ENCODE data around the gene DHRSX. TPM values are rescaled to one million over a fixed set of nuclear protein-coding genes. Genes with fewer than 3 reads are reported as not detected.
"Not testable (repeated sequence)": the region's sequence is repeated elsewhere in the genome, so short reads cannot be mapped to it uniquely, and the experiment has no call there.

The DHRSX gene
- polyA plus RNA-seq, 1 donor from 2014 or later = 27.5 TPM

DNA sequence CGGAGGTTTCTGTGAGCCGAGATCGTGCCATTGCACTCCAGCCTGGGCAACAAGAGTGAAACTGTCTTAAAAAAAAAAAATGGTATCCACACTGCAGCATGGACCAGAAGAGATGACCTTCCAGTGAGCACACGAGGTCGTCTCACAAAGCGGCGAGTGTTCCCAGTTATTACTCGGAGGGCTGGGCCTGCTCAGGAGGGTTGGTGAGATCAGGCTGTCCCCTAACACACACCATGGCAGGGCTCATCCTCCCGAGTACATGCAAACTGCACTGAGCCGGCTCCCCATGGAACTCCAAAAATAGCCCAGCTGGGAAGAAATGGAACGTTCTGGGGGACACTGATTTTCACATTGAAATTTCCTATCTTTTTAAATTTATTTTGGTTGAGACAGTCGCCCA, 19.2 kb downstream of the DHRSX start:
- not testable (repeated sequence) for H3K27me3 Mint-ChIP-seq, H3K4me1 Mint-ChIP-seq, H3K36me3 Mint-ChIP-seq, H3K9me3 Mint-ChIP-seq, H3K4me3 Mint-ChIP-seq
- H3K27ac Mint-ChIP-seq = peak overlapping the region in 1 of 3 donors; percentile 39

DNA sequence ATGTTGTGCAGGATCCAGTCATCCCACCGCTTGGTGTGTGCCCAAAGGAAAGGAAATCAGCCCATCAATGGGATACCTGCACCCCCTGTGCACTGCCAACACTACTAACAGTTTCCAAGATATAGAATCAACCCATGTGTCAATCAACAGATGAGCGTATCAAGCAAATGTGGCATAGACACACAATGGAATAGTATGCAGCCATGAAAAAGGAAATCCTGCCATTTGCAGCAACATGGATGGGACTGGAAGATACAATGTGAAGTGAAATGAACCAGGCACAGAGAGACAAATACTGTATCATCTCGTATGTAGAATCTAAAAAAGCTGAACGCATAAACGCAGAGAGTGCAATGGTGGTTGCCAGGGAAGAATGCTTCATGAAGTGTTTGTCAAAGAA, 20.8 kb downstream of the DHRSX start:
- H3K4me3 Mint-ChIP-seq, H3K27me3 Mint-ChIP-seq, H3K4me1 Mint-ChIP-seq, H3K27ac Mint-ChIP-seq, H3K9me3 Mint-ChIP-seq, H3K36me3 Mint-ChIP-seq: not testable (repeated sequence)

DNA sequence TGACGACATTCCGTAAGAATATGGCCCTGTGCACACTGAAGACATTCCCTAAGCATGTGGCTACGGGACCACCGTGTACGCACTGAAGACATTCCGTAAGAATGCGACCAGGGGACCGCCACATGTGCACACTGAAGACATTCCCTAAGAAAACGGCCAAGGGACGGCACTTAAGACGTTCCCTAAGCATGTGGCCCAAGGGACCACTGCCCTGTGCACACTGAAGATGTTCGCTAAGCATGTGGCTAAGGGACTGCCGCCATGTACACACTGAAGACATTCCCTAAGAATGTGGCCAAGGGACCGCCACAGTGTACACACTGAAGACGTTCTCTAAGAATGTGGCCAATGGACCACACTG, 21.4 kb downstream of the DHRSX start:
- Mint-ChIP-seq H3K36me3 (peaks cover 4% of the 10 kb centered on the region), H3K4me1 (peaks cover 3 to 7% (median 4%) of the 10 kb centered on the region in 3 donors), H3K9me3 (no peaks in the 10 kb centered on the region), H3K27me3 (no peaks in the 10 kb centered on the region), H3K27ac (no peak overlapping the region), H3K4me3 (no peak overlapping the region)

DNA sequence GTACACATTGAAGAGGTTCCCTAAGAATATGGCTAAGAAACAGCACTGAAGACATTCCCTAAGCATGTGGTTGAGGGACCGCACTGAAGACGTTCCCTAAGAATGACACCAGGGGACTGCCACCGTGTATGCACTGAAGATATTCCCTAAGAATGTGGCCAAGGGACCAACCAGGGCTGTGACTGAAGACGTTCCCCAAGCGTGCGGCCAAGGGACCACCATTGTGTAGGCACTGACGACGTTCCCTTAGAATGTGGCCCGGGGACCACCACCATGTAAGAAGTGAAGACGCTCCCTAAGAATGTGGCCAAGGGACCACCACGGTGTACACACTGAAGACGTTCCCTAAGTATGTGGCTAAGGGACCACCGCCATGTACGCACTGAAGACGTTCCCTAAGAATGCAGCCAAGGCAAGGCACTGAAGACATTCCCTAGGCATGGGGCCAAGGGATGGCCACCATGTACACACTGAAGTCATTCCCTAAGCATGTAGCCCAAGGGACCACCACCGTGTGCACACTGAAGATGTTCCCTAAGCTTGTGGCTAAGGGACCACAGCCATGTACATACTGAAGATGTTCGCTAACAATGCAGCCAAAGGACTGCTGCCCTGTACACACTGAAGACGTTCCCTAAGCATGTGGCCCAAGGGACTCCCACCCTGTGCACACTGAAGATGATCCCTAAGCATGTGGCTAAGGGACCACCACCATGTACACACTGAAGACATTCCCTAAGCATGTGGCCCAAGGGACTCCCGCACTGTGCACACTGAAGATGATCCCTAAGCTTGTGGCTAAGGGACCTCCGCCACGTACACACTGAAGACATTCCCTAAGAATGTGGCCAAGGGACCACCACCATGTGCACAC, 22.0 kb downstream of the DHRSX start:
- Mint-ChIP-seq H3K36me3 (peaks cover 4% of the 10 kb centered on the region), H3K9me3 (no peaks in the 10 kb centered on the region), H3K27ac (no peak overlapping the region), H3K4me3 (peak overlapping the region in 1 of 4 donors; percentile 23), H3K4me1 (peaks cover 3 to 10% (median 4%) of the 10 kb centered on the region in 3 donors), H3K27me3 (no peaks in the 10 kb centered on the region)

DNA sequence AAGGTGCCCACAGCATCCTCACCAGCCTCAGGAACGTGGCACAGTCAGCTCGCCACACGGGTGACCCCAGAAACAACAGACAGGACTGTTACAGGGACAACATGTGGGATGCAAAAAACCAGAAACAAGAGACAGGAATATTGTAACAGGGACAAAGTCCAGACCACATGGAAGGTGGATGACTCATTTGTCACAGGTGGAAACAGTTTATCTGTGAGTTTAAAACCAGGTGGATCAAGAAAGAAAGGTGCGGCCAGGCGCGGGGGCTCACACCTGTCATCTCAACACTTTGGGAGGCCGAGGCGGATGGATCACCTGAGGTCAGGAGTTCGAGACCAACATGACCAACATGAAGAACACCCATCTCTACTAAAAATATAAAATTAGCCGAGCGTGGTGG, 23.5 kb downstream of the DHRSX start:
- Mint-ChIP-seq H3K27ac (peak overlapping the region in 1 of 3 donors; percentile 63), H3K4me3 (peak overlapping the region in 1 of 4 donors; percentile 49)
- H3K27me3 Mint-ChIP-seq, H3K9me3 Mint-ChIP-seq, H3K36me3 Mint-ChIP-seq, H3K4me1 Mint-ChIP-seq: not testable (repeated sequence)

DNA sequence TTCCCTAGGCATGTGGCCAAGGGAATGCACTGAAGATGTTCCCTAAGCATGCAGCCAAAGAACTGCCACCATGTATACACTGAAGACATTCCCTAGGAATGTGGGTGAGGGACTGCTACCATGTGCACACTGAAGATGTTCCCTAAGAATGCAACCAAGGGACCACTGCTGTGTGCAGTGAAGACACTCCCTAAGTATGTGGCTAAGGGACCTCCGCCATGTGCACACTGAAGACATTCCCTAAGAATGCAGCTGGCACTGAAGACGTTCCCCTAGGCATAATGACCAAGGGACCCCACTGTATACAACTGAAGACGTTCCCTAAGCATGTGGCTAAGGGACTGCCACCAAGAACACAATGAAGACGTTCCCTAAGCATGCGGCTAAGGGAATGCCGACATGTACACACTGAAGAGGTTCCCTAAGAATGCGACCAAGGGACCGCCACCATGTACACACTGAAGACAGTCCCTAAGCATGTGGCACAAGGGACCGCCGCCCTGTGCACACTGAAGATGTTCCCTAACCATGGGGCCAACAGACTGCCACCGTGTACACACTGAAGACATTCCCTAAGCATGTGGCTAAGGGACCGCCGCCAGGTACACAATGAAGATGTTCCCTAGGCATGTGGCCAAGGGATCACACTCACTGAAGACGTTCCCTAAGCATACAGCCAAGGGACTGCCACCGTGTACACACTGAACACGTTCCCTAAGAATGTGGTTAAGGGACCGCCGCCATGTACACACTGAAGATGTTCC, 25.6 kb downstream of the DHRSX start:
- peaks cover 3 to 10% (median 4%) of the 10 kb centered on the region in 3 donors for H3K4me1 Mint-ChIP-seq
- H3K27me3 Mint-ChIP-seq = no peaks in the 10 kb centered on the region
- H3K4me3 Mint-ChIP-seq = no peak overlapping the region
- no peaks in the 10 kb centered on the region for H3K36me3 Mint-ChIP-seq
- no peak overlapping the region for H3K27ac Mint-ChIP-seq
- no peaks in the 10 kb centered on the region for H3K9me3 Mint-ChIP-seq

DNA sequence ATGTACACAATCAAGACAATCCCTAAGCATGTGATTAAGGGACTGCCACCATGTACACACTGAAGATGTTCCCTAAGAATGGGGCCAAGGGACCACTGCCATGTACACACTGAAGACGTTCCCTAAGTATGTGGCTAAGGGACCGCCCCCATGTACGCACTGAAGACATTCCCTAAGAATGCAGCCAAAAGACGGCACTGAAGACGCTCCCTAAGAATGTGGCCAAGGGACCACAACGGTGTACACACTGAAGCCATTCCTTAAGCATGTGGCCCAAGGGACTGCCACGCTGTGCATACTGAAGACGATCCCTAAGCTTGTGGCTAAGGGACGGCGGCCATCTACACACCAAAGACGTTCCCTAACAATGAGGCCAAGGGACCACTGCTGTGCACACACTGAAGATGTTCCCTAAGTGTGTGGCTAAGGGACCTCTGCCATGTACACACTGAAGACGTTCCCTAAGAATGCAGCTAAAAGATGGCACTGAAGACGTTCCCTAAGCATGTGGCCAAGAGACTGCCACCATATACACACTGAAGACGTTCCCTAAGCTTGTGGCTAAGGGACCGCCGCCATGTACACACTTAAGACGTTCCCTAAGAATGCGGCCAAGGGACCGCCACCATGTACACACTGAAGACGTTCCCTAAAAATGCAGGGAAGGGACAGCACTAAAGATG, 26.4 kb downstream of the DHRSX start:
- Mint-ChIP-seq H3K4me1 (peaks cover 3 to 10% (median 4%) of the 10 kb centered on the region in 3 donors), H3K4me3 (no peak overlapping the region), H3K9me3 (peaks cover 0 to 3% (median 0%) of the 10 kb centered on the region in 3 donors), H3K36me3 (no peaks in the 10 kb centered on the region), H3K27ac (no peak overlapping the region), H3K27me3 (no peaks in the 10 kb centered on the region)

DNA sequence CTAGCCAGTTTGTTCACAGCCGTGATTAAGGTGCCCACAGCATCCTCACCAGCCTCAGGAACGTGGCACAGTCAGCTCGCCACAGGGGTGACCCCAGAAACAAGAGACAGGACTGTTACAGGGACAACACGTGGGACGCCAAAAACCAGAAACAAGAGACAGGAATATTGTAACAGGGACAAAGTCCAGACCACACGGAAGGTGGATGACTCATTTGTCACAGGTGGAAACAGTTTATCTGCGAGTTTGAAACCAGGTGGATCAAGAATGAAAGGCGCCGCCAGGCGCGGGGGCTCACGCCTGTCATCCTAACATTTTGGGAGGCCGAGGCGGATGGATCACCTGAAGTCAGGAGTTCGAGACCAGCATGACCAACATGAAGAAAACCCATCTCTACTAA, 27.7 kb downstream of the DHRSX start:
- not testable (repeated sequence) for H3K4me1 Mint-ChIP-seq, H3K36me3 Mint-ChIP-seq, H3K4me3 Mint-ChIP-seq, H3K27me3 Mint-ChIP-seq, H3K9me3 Mint-ChIP-seq, H3K27ac Mint-ChIP-seq

DNA sequence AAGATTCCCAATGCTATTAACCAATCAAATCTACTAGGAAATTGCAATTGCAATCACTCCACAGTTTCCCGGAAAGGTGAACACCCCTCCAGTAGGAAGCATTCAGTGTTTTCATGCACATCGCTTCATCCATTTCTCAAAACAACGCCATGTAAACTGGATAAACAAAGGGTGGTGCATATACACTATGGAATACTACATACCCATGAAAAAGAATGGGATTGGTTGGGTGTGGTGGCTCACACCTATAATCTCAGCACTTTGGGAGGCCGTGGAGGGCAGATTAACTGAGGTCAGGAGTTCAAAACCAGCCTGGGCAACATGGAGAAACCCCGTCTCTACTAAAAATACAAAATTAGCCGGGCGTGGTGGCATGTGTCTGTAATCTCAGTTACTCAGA, 29.1 kb downstream of the DHRSX start:
- H3K27me3 Mint-ChIP-seq = no peaks in the 10 kb centered on the region
- peaks cover 2% of the 10 kb centered on the region for H3K36me3 Mint-ChIP-seq
- H3K4me1 Mint-ChIP-seq = peaks cover 1 to 12% (median 4%) of the 10 kb centered on the region in 3 donors
- peaks cover 0 to 3% (median 0%) of the 10 kb centered on the region in 3 donors for H3K9me3 Mint-ChIP-seq
- H3K27ac Mint-ChIP-seq = no peak overlapping the region
- no peak overlapping the region for H3K4me3 Mint-ChIP-seq

DNA sequence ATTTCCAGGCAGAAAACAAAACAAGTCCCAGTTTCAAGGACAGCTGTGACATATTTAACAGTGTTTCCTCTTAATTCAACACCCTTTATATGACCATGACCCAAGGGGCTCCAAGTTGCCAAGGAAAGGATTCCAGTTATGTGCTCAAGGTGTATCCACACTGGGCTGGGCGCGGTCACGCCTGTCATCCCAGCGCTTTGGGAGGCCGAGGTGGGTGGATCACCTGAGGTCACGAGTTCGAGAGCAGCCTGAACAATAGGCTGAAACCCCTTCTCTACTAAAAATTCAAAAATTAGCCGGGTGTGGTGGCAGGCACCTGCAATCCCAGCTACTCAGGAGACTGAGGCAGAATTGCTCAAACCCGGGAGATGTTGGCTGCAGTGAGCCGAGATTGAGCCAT, 29.6 kb downstream of the DHRSX start:
- peaks cover 1 to 12% (median 4%) of the 10 kb centered on the region in 3 donors for H3K4me1 Mint-ChIP-seq
- not testable (repeated sequence) for H3K27me3 Mint-ChIP-seq, H3K4me3 Mint-ChIP-seq, H3K36me3 Mint-ChIP-seq, H3K9me3 Mint-ChIP-seq, H3K27ac Mint-ChIP-seq

DNA sequence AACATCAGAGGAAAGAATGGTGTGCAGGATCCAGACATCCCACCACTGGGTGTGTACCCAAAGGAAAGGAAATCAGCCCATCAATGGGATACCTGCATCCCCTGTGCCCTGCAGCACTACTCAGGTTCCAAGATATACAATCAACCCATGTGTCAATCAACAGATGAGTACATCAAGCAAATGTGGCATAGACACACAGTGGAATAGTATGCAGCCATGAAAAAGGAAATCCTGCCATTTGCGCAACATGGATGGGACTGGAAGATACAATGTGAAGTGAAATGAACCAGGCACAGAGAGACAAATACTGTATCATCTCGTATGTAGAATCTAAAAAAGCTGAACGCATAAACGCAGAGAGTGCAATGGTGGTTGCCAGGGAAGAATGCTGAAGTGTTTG, 30.9 kb downstream of the DHRSX start:
- H3K4me1 Mint-ChIP-seq, H3K36me3 Mint-ChIP-seq, H3K27me3 Mint-ChIP-seq, H3K9me3 Mint-ChIP-seq, H3K27ac Mint-ChIP-seq: not testable (repeated sequence)
- peak overlapping the region in 1 of 4 donors; percentile 43 for H3K4me3 Mint-ChIP-seq

DNA sequence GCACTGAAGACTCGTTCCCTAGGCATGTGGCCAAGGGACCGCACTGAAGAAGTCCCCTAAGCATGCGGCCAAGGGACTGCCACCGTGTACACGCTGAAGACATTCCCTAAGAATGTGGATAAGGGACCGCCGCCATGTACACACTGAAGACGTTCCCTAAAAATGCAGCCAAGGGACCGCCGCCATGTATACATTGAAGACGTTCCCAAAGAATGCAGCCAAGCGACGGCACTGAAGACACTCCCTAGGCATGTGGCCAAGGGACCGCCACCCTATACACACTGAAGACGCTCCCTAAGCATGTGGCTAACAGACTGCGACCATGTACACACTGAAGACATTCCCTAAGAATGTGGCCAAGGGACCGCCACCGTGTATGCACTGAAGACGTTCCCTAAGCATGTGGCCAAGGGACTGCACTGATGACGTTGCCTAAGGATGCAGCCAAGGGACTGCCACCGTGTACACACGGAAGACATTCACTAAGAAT, 31.5 kb downstream of the DHRSX start:
- H3K9me3 Mint-ChIP-seq = peaks cover 0 to 3% (median 0%) of the 10 kb centered on the region in 3 donors
- no peak overlapping the region for H3K4me3 Mint-ChIP-seq
- peaks cover 0 to 7% (median 5%) of the 10 kb centered on the region in 3 donors for H3K4me1 Mint-ChIP-seq
- H3K36me3 Mint-ChIP-seq = peaks cover 2% of the 10 kb centered on the region
- no peak overlapping the region for H3K27ac Mint-ChIP-seq
- H3K27me3 Mint-ChIP-seq = no peaks in the 10 kb centered on the region

DNA sequence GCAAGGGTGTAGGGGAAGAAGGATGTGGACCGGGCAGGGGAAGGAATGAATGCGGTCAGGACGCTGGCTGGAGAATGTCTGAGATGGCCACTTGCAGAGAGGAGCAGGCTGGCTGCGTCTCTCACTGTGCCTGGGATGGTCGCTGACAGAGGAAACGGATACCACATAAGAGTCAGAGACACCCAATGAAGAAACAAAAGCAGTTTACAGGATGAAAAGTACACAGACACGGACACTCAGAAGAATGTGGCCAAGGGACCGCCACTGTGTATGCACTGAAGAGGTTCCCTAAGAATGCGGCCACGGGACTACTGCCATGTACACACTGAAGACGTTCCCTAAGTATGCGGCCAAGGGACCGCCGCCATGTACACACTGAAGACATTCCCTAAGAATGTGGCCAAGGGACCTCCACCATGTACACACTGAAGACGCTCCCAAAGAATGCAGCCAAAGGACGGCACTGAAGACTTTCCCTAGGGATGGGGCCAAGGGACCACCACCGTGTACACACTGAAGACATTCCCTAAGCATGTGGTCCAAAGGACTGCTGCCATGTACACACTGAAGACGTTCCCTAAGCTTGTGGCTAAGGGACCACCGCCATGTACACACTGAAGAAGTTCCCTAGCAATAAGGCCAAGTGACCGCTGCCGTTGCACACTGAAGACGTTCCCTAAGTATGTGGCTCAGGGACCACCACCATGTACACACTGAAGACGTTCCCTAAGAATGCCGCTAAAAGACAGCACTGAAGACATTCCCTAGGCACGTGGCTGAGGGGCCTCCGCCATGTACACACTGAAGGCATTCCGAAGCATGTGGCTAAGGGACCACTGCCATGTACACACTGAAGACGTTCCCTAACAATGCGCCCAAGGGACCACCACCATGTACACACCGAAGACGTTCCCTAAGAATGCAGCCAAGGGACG, 32.2 kb downstream of the DHRSX start:
- no peaks in the 10 kb centered on the region for H3K27me3 Mint-ChIP-seq
- H3K4me1 Mint-ChIP-seq = peaks cover 0 to 3% (median 3%) of the 10 kb centered on the region in 3 donors
- H3K9me3 Mint-ChIP-seq = peaks cover 0 to 3% (median 0%) of the 10 kb centered on the region in 3 donors
- no peak overlapping the region for H3K27ac Mint-ChIP-seq
- H3K36me3 Mint-ChIP-seq = peaks cover 2% of the 10 kb centered on the region
- H3K4me3 Mint-ChIP-seq = peak overlapping the region in 1 of 4 donors; percentile 67

DNA sequence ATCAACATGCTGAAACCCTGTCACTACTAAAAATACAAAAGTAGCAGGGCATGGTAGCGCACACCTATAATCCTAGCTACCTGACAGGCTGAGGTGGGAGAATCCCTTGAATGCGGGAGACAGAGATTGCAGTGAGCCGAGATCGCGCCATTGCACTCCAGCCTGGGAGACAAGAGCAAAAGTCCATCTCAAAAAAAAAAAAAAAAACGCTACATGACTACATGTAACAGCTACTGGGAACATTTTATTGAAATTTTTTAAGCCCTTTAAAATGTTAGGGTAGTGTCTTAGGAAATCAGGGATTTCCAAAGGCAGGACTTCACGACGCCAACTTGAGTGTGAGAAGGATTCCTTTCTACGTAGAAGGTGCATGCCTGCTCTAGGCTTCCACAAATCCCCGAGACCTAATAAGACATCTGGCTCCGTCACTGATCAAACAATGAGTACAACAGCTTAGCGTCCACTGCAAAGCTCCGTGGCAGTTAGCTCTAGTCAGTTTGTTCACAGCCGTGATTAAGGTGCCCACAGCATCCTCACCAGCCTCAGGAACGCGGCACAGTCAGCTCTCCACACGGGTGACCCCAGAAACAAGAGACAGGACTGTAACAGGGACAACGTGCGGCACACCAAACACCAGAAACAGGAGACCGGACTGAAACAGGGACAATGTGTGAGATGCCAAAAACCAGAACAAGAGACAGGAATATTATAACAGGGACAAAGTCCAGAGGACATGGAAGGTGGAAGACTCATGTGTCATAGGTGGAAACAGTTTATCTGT, 33.7 kb downstream of the DHRSX start:
- no peak overlapping the region for H3K27ac Mint-ChIP-seq

More for the DNA sequence above, 33.7 kb downstream of the DHRSX start:
- peaks cover 0 to 3% (median 0%) of the 10 kb centered on the region in 3 donors for H3K9me3 Mint-ChIP-seq
- no peaks in the 10 kb centered on the region for H3K27me3 Mint-ChIP-seq
- peaks cover 2% of the 10 kb centered on the region for H3K36me3 Mint-ChIP-seq
- H3K4me3 Mint-ChIP-seq = no peak overlapping the region
- H3K4me1 Mint-ChIP-seq = peaks cover 0 to 4% (median 3%) of the 10 kb centered on the region in 3 donors

All from IgD-negative memory B cell (primary cell).